PC-9 (cell line): ENCODE measurements around the gene GSTO2. TPM values are rescaled to one million over a fixed set of nuclear protein-coding genes. Genes with fewer than 3 reads are reported as not detected.

ENCODE experiments used
- BruUV-seq: library from RNA; stranded (reverse); fragments of 400-500 nt; replicated peaks from 2 replicates; lab custom pipeline; 2021; lab: Mats Ljungman, UMichigan
- CTCF ChIA-PET: fragments of 300-600 bp; sonication (Branson Sonifier 250); formaldehyde crosslinking; loops from one replicate; lab custom pipeline; 2022; ENCODE audit warnings: antibody characterized with exemption; lab: Charles Lee
- POLR2A ChIA-PET: fragments of 300-600 bp; sonication (Branson Sonifier 250); formaldehyde crosslinking; loops from one replicate; lab custom pipeline; 2022; ENCODE audit warnings: antibody characterized with exemption; ENCODE audit not compliant: unreplicated experiment; lab: Charles Lee
- DNase-seq, 2 experiments: peaks; one replicate each; pipeline versions ENCODE4 v3.0.0 to v3.0.0-alpha.2; 2015 to 2022; ENCODE audit warnings: mixed read lengths in 1 of 2
- H2AFZ ChIP-seq: fragments of 200-600 bp; sonication (generic); 2 replicates; pipeline ENCODE4 v1.8.1; 2017; ENCODE audit warnings: antibody characterized with exemption
- H3F3A ChIP-seq: fragments of 200-600 bp; sonication (generic); 2 replicates; pipeline ENCODE4 v1.8.1; 2017; ENCODE audit warnings: antibody characterized with exemption, mild to moderate bottlenecking, low read depth; ENCODE audit not compliant: insufficient read depth
- H3K27ac ChIP-seq: fragments of 200-600 bp; sonication (generic); 2 replicates; pipeline ENCODE4 v1.6.1; 2016; ENCODE audit warnings: mixed run types
- H3K27me3 ChIP-seq: fragments of 200-600 bp; sonication (generic); 2 replicates; pipeline ENCODE4 v1.6.1; 2016; ENCODE audit warnings: low read depth, mixed run types; ENCODE audit not compliant: insufficient read depth
- H3K36me3 ChIP-seq: fragments of 200-600 bp; sonication (generic); 2 replicates; pipeline ENCODE4 v1.6.1; 2016; ENCODE audit warnings: low read depth, mixed run types
- H3K4me1 ChIP-seq: fragments of 200-600 bp; sonication (generic); replicated peaks from 2 replicates; pipeline ENCODE4 v1.6.1; 2016; ENCODE audit warnings: mixed run types; ENCODE audit not compliant: insufficient read depth
- H3K4me2 ChIP-seq: fragments of 200-600 bp; sonication (generic); 2 replicates; pipeline ENCODE4 v1.6.1; 2017; ENCODE audit warnings: mixed run types
- H3K4me3 ChIP-seq: fragments of 200-600 bp; sonication (generic); 2 replicates; pipeline ENCODE4 v1.6.1; 2016; ENCODE audit warnings: mixed run types
- H3K79me2 ChIP-seq: fragments of 200-600 bp; sonication (generic); 2 replicates; pipeline ENCODE4 v1.6.1; 2017; ENCODE audit warnings: low read depth, mixed run types
- H3K9me2 ChIP-seq: fragments of 200-600 bp; sonication (generic); 2 replicates; pipeline ENCODE4 v1.8.1; 2017; ENCODE audit warnings: mild to moderate bottlenecking; ENCODE audit not compliant: insufficient read depth
- H3K9me3 ChIP-seq: fragments of 200-600 bp; sonication (generic); 2 replicates; pipeline ENCODE4 v1.8.1; 2016; ENCODE audit warnings: low read depth; ENCODE audit not compliant: insufficient read depth
- H4K20me1 ChIP-seq: fragments of 200-600 bp; sonication (generic); 2 replicates; pipeline ENCODE4 v1.8.1; 2017; ENCODE audit not compliant: insufficient read depth
- CTCF ChIP-seq: fragments of 200-600 bp; sonication (generic); conservative IDR thresholded peaks from 2 replicates; pipeline ENCODE4 v1.6.1; 2017; ENCODE audit warnings: mixed run types, antibody characterized with exemption, mild to moderate bottlenecking, moderate library complexity
- EZH2 ChIP-seq: fragments of 200-600 bp; sonication (generic); IDR thresholded peaks from 2 replicates; pipeline ENCODE4 v1.8.0; 2017; ENCODE audit warnings: antibody characterized with exemption, low read depth
- intact Hi-C: fragments of 100-400 bp; cut with micrococcal nuclease; formaldehyde crosslinking; loops from one replicate; pipeline ENCODE4 v1.10.0; 2022; ENCODE audit not compliant: unreplicated experiment
- total RNA-seq: library from RNA; stranded (reverse); gene quantifications from 2 replicates; pipeline ENCODE4 v1.2.3, GENCODE V29; 2021

Gene GSTO2
- total RNA-seq, 1 experiment from 2014 or later: 3.3 TPM

GRCh38 chr10:104281694-104282093 is 12.7 kb downstream of the GSTO2 start:
- ChIA-PET POLR2A (no interaction called here), CTCF (no interaction called here)
- Histone ChIP-seq H3K79me2 (no peaks in the 10 kb centered on the region), H3F3A (no peaks in the 10 kb centered on the region), H2AFZ (no peak overlapping the region), H3K36me3 (no peaks in the 10 kb centered on the region), H4K20me1 (no peaks in the 10 kb centered on the region), H3K9me3 (no peaks in the 10 kb centered on the region), H3K27me3 (no peaks in the 10 kb centered on the region), H3K4me3 (no peak overlapping the region), H3K27ac (no peak overlapping the region), H3K9me2 (no peaks in the 10 kb centered on the region), H3K4me1 (no peaks in the 10 kb centered on the region), H3K4me2 (no peak overlapping the region)
- TF ChIP-seq CTCF (no peak), EZH2 (no peak)
- no peak for DNase-seq
- no TSS peak for BruUV-seq
- intact Hi-C loops: no loop called here

DNA sequence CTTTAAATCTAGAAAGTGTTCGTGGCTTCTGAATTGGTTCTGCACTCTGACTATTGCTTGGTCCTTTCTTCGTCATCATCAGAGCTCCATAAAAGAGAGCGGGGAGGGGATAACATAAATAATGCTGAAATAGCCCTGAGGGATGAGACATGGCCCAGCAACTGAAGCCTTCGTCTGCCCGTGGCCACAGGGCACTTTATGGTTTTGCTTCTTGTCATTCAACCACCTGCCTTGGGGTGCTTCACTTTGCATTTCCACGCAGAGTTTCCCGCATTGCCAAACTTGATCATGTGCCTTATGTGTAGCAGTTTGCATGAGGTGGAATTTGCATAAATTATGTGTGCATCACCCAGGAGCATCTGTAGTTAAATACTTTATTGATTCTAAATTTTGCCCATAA is 15.9 kb downstream of the GSTO2 start:
- Histone ChIP-seq H3K4me3 (no peak overlapping the region), H2AFZ (no peak overlapping the region), H3F3A (no peaks in the 10 kb centered on the region), H3K4me1 (no peaks in the 10 kb centered on the region), H4K20me1 (no peaks in the 10 kb centered on the region), H3K9me2 (no peaks in the 10 kb centered on the region), H3K79me2 (no peaks in the 10 kb centered on the region), H3K4me2 (no peak overlapping the region), H3K36me3 (no peaks in the 10 kb centered on the region), H3K9me3 (no peaks in the 10 kb centered on the region), H3K27ac (no peak overlapping the region), H3K27me3 (no peaks in the 10 kb centered on the region)
- no TSS peak for BruUV-seq
- TF ChIP-seq CTCF (no peak), EZH2 (no peak)
- intact Hi-C loops: no loop called here
- POLR2A ChIA-PET: no interaction called here
- CTCF ChIA-PET: no interaction called here
- DNase-seq: no peak

DNA sequence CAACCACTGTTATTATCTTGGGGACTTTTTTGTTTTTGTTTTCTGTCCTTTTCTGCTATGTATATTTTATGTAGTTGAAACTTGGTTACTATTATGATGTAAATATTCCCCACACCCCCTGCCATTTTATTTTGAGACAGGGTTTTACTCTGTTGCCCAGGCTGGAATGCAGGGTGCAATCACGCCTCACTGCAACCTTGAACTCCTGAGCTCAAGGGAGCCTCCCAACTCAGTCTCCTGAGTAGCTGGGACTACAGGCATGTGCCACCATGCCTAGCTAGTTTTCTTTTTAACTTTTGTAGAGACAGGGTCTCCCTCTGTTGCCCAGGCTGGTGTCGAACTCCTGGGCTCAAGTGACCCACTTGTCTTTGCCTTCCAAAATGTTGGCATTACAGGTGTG is 18.0 kb downstream of the GSTO2 start:
- Histone ChIP-seq H3K36me3 (no peaks in the 10 kb centered on the region), H3K4me3 (no peak overlapping the region), H3K27me3 (no peaks in the 10 kb centered on the region), H3K4me2 (no peak overlapping the region), H3K27ac (no peak overlapping the region), H2AFZ (no peak overlapping the region), H3K9me3 (no peaks in the 10 kb centered on the region), H3K4me1 (0 out of 2 replicates have a peak, but pooled peaks cover 3% of the 10 kb centered on the region), H4K20me1 (no peaks in the 10 kb centered on the region), H3F3A (no peaks in the 10 kb centered on the region), H3K9me2 (no peaks in the 10 kb centered on the region), H3K79me2 (no peaks in the 10 kb centered on the region)
- POLR2A ChIA-PET: no interaction called here
- BruUV-seq: no TSS peak
- no peak for DNase-seq
- TF ChIP-seq EZH2: no peak
- no peak for TF ChIP-seq CTCF
- CTCF ChIA-PET: interaction anchor here (0.6 kb wide), 1 partner anchor 52 kb away, joined by 4 read pairs; the partner anchor contains the start of gene ITPRIP
- intact Hi-C loops: no loop called here
